ENCODE results near the gene GTF2A1L.

GRCh38 chr2:48587560-48587959 lies 30.1 kb upstream of the GTF2A1L start:
- TF ChIP-seq POLR2AphosphoS5 (IDR thresholded peaks at IDR 0.05; ENCODE audit: low read depth, low read length) (no peak), TAF1 (IDR thresholded peaks at IDR 0.05; ENCODE audit: borderline replicate concordance, low read depth, low read length) (no peak)

All from GM12892 (cell line).